Stimulated activated CD4-positive, alpha-beta T cell treated with anti-CD3 and anti-CD28 coated beads, Interleukin-15, amount 100 ng/mL, for 24 hours (primary cell): ENCODE measurements around the gene ODAD4.

Source experiments
- DNase-seq: peaks from one replicate; pipeline ENCODE4 v3.0.0-alpha.2; 2020

The ODAD4 gene, protein sequence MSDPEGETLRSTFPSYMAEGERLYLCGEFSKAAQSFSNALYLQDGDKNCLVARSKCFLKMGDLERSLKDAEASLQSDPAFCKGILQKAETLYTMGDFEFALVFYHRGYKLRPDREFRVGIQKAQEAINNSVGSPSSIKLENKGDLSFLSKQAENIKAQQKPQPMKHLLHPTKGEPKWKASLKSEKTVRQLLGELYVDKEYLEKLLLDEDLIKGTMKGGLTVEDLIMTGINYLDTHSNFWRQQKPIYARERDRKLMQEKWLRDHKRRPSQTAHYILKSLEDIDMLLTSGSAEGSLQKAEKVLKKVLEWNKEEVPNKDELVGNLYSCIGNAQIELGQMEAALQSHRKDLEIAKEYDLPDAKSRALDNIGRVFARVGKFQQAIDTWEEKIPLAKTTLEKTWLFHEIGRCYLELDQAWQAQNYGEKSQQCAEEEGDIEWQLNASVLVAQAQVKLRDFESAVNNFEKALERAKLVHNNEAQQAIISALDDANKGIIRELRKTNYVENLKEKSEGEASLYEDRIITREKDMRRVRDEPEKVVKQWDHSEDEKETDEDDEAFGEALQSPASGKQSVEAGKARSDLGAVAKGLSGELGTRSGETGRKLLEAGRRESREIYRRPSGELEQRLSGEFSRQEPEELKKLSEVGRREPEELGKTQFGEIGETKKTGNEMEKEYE

DNA sequence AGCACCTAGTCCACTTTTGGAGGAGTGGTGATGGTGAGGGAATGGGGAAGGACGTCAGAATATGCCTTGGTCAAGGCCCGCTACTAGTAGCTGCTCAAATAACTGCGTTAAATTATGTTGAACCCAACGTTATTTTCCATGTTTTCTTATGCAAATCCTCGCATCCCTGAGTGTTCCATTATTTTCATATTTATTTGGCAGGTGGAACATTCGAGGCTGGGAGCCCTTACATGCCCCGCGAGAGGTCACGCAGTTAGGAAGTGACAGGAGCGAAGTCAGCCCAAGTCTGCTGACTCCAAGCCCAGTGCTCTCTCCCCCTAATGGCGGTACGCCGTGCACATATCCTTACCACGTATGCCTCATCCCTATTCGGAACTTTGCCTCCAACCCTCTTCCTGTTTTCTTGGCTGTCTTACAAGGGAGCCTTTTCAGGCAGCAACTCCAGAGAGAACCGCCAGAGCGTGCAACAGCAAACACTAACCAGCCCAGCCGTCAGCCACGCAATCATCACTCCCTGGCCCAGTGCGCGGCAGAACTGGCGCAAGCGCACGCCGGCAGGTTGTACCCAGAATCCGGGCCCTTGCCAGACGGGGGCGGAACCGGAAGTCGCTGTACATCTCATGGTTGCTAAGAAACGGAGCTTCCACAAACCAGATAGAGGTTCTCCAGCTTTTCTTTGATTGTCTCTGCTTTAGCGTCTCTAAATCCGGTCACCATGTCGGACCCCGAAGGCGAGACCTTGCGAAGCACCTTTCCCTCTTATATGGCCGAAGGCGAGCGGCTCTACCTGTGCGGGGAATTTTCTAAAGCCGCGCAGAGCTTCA is at the start of gene ODAD4:
Gene ODAD4, plus strand, starts transcription at position 609 of the 824 bp plus-strand sequence. Its CDS starts 107 bp downstream, at position 716.
- DNase-seq, result peak; percentile 98

DNA sequence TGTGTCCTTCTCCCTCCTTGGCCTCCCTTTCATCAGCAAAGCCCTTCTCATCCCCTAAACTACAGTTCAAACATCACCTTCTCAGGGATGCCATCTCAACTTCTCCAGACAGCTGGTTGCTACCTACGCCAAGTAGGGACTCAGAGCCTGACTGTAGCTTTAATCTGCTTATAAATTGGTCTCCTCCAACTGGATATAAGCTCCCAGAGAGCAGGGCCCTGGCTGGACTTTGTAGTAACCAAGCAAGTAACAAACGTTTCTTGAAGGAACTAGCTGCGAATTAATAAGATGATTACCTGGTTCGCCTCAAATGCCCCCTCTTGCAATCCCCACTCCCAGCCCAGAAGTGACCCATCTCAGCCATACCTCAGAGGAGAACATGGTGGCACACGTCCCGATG is 47.7 kb upstream of the ODAD4 start:
- DNase-seq, result no peak

DNA sequence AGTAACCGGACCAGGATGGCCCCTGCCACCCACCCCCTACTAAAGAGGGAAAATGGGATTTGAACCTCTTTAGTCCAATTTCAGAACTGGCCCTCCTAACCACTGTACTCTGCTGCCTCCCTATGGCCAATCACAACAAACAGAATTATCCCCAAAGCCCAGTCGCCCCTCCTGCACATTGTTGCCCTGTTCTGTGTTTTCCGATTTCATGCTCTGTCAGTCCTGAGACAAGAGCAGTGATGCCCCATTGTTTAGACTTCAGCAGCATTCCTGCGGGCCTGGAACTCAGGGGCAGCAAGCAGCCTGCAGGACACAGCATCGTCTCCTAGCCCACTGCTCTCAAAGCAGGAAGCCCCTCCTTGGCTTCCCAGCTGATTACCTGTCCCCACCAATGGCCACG is 44.7 kb upstream of the ODAD4 start:
- no peak for DNase-seq

DNA sequence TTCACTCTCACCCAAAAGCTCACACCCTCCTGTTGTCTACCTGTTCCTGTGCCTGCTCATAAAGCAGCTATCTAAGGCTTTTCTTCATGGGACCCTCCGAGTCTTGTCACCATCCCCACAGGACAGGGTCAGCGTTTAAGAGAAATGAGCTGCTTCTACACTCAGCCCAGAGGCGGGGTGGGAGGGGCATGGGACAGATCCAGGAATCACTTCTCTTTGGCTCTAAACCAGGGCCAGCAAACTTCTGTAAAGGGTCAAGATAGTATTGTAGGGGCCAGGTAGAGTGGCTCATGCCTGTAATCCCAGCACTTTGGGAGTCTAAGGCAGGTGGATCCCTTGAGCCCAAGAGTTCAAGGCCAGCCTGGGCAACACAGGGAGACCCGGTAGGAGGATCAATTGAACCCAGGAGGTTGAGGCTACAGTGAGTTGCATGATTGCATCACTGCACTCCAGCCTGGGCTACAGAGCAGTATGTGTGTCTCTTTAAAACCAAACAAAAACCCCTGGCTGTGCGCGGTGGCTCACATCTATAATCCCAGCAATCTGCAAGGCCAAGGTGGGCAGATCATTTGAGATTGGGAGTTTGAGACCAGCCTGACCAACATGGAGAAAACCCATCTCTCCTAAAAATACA is 42.0 kb upstream of the ODAD4 start:
- no peak for DNase-seq

DNA sequence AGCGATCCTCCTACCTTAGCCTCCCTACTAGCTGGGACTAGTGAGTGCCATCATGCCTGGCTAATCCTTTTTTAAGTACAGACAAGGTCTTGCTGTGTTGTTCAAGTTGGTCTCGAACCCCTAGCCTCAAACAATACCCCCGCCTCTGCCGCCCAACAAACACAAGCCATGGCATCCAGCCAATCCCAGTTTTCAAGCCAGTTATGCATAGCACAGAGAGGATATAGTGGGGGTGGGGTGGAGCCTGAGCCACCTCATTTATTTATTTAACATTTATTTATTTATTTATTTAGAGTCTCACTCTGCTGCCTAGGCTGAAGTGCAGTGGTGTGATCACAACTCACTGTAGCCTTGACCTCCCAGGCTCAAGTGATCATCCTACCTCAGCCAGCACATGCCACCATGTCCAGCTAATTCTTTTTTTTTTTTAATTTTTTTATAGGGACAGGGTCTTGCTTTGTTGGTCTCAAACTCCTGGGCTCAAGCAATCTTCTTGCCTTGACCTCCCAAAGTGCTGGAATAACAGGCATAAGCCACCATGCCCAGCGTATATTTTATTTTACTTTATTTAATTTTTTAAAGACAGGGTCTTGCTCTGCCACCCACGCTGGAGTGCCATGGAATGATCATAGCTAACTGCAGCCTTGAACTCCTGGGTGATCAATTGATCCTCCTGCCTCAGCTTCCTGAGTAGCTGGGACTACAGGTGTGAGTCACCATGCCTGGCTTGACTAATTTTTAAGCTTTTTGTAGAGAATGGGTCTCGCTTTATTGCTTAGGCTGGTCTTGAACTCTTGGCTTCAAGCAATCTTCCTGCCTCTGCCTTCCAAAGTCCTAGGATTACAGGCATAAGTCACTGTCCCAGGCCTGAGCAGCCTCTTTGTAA is 39.0 kb upstream of the ODAD4 start:
- DNase-seq, result no peak

DNA sequence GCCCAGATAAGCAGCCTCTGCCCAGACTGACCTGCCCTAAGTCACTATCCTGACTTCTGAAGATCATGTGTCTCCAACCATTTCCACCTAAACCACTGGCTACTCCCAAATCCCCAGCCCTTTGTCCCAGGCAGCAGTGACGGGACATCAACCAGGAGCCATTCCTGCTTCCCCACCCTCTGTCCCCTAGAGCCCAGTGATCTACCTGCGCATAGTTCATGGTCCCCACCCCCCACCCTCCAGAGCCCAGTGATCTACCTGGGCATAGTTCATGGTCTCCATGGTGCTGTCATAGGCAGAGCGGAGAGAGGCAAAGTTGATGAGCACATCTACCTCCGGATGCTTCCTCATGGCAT is 38.4 kb upstream of the ODAD4 start:
- DNase-seq, result no peak

DNA sequence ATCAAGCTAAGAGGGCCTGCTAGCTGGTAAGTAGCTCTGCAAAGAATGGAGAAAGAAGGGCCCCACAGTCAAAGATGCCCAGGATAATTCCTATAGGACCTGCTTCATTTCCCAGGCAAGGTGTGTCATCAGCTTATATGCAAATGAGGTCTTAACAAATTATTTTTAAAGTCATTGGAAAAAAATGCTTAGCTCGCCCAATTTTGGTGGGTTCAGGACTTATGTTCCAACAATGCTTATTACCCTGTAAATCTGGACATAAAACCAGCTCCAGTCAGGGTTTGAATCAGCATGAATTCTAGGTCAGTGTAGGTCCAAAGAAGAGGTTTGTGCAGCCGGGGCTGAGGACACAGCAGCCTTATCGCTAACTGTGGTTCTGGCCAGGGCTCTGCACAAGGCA is 37.0 kb upstream of the ODAD4 start:
- no peak for DNase-seq

DNA sequence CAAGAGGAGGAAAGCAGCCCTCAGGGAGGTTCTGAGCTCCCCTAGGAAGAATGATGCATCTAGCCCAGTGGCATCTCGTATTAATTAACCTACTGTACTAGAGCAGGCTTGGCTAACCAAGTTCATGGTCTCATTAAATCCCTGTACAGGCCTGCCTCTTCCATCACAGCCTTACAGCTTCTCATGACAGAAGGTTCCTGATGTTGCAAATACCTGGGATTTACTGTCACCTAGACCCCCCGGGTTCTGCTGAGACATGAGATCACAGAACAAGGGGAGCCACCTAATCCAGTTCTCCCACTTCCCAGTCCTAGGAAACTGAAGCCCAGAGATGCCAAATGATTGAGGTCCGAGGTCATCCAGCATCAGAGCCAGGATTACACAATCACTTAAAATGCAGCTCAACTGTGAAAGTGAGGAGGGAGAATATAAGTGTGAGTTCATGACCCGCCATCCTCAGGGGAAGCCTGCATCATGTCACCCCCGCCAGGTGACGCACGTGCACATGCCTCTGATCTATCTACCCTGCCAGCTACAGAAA is 35.6 kb upstream of the ODAD4 start:
- DNase-seq, result no peak

DNA sequence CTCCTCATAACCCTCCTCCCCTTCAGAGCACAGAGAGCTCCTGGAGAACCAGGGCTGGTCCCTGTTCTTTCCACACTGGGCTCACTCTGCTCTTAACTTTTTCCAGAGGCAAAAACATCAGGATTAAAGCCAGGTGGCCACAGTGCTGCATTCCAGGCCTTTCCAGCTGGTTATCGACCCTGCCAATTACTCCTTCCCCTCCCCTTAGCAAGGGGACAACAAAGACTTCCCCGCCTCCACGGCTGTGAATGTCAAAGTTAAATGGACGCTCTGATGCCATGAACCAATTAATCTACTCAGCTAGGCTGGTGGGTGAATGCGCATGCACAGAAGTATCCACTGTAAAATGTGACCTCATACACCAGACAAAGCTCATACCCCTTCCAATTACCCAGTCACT is 34.8 kb upstream of the ODAD4 start:
- no peak for DNase-seq

DNA sequence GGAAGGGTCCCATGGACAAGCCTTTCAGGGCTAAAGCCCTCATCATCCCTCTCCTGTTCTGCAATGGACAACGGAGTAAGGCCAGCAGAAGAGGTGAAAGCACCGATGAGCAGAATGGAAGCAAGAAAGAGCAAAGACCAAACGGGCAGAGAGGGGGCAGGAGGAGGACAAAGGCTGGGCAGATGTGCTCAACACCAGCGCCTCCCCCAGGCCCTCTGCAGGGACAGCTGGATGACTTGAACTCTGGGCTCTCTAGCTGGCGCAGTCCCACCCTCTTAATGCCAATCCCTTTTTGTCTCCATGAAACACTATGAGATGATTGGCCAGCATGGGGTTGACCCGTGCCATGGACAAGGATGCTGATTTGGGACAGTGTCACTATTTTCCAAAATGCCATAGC is 33.7 kb upstream of the ODAD4 start:
- no peak for DNase-seq

DNA sequence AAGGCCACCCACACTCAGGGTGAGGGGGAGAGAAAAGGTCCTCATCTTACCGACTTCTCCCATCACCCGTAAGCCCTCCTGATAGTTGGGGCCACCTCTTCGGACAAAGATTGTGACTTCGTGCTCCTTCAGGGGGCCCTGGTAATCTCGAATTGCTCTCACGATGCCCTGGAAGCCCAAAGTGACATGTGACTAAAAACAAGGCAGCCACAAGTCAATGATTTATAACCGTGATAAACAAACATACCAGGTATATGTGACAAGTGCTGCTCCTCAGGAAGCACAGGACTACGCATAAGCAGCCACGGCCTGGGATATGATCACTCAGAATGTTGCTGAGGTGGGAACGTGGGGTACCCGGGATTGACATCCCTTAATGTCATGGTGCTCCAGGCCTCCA is 28.8 kb upstream of the ODAD4 start:
- DNase-seq, result no peak

DNA sequence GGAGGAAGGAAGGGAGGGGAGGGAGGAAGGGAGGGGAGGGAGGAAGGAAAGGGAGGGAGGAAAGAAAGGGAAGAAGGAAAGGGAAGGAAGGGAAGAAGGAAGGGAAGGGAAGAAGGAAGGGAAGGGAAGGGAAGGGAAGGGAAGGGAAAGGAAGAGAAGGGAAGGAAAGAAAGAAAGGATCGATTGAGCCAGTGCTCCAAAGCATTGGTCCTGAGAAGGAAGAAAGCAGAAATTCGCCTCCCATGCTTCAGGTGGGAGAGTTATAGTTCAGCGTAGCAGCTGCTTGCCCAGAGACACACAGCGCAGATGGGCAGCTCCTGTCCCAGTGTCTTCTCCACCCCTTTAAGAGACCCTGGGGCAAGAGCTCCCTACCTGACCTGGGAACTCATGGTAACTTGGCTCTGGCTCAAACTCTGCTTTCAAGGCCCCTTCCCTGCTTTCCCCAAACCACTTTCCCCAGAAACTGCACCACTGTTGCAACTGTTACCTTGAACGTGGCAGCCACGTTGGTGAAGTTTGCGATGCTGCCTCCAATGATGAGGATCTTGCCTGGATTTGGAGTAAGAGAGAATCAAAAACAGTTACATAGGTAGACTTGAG is 26.1 kb upstream of the ODAD4 start:
- no peak for DNase-seq

DNA sequence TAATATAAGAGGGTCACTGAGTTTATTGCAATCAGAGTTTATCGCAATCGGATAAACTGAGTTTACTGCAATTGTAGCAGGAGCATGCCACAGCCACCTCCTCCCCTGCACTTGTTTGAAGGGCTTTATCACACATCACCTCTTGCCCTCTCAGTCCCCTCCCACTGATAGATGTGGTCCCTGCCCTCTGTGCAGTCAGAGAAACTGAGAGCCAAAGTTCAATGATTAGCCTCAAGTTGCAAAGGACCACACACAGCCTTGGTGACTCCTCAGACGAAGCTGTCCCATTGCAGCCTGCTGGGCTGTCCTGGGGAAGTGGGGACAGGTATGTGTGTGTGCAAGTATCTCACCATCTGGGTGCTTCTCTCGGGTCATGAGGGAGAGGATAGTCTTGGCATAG is 25.2 kb upstream of the ODAD4 start:
- DNase-seq, result no peak

DNA sequence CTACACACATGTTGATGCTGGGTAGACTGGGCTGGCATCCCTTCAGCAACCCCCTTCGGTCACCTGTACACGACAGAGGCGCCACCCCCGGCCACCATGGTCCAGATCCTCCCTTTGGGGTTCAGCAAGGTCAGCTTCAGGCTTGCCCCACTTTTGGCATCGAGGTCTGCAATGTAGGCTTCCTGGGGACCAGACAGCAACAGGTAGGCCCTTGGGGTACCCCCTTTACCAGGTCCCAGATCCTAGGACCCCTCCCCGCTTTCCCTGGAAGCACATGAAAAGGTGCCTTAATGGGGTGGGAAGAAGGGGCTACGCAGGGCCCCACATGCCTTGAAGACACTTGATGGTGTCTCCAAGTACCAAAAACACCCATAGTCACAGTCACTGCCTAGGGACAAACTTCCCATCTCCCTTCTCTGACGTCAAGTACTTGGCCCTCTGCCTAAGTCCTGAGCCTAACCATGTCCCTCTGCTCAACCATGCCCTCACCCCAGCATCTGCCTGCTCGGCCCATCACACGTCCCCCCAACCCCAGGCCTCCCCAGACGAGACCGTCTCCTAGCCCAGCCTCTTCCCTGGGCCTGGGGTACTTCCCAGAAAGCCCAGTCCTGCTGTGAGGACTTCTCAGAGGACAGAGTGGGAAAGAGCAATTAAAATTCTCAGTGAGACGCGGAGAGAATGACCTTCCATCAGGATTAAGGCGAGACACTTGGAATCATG is 23.8 kb upstream of the ODAD4 start:
- DNase-seq, result no peak

DNA sequence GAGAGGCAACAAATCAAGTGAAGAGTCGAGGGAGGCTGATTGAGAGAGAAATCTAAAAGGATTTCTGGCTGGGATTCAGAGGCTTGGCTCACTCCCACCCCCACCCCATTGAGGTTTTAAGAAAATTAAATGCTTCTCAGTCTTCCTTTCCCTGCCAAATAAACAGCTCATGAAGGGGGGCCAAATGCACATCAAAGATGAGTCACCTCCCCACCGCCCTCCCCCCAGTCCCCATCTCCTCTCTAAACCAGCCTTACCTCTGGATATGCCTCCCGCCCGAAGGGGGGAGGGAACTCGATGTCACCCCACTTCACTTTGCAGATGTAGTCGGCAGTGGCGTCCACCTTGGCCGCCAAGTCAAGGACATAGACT is 23.2 kb upstream of the ODAD4 start:
- no peak for DNase-seq

DNA sequence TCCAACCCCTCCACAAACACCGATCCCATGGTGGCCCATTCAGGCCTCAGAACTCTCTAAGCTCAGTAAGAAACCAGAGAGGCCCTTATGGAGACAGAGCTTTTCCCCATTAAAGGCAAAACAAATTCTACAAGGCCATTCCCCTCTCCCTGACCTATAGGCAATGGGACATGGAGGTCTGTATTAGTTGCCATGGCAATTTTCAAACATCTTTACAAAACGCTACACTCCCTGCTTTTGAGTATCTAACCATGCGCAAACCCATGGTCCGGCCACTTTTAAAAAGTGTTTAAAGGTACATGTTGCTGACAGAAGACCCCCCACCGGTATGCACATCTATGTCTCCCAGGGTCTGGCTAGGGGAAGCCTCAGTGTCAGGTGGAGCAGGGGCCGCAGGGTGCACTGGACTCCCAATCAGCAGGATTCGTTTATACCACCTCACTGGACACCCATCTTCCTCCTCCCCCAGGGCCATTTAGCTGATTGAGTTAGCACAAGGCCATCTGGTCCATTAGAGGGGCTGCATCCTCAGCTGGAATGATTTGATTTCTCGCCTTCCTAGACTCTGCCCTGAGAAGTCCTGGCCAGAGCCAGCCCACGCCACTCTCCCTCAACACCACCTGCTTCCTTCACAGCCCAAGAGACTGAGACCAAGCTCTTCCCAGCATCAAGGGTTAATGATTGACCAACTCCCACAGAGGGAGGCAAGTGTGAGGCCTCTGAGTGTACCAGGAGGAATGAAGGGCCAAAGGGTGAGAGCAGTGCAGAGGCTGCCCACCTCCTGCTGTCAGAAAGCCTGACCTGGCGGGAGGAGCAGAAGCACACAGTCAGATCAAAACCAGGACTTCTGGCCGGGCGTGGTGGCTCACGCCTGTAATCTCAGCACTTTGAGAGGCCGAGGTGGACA is 22.5 kb upstream of the ODAD4 start:
- DNase-seq, result no peak

DNA sequence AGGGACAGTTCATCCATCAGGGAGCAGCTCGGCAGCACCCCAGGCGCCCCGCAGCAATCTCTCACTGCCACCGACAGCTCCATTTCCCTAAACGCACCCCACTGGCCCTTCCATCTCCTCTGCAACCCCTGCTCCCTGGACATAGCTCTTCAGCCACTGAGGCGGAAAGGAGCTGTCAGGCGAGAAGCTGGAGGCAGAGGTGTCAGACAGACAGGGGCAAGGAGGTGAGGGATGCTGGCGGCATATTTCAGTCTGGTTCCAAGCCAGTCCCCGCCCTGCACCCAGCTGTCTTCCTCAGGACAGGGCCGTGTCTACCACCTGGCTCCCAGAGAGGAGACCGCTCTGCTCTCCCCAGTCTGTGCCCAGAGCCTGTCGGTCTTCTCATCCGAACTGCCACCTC is 21.3 kb upstream of the ODAD4 start:
- no peak for DNase-seq

DNA sequence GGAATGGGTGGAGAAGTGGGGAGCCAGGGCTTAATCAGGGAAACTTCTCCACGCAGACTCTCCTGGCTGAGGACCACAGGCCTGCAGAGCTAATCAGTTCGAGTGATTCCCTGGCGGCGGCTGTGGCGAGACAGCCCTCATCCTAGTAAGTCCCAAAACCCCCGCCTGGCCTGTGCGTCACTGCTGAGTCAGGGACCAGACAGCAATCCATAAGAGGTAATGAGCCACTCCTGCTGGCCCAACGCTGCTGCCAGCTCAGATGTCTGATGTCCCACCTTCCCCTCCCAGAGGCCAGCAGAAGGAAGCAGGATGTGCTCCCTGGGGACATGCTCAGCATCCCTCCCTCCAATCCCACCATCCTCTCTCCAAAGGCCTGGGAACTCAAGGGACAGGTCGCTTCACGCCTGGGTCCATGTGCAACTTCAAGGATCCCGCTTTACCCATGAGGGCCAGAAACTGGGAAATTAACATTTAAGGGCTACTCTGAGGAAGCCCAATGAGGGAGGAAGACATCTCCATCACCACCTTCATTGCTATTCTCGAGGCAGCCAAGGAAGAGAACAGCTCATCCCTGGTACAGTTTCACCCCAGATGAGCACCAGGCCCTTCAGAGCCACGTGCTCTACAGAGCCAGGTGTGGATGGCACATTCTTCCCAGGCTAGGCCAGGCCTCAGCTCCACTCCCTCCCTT is 19.6 kb upstream of the ODAD4 start:
- no peak for DNase-seq

DNA sequence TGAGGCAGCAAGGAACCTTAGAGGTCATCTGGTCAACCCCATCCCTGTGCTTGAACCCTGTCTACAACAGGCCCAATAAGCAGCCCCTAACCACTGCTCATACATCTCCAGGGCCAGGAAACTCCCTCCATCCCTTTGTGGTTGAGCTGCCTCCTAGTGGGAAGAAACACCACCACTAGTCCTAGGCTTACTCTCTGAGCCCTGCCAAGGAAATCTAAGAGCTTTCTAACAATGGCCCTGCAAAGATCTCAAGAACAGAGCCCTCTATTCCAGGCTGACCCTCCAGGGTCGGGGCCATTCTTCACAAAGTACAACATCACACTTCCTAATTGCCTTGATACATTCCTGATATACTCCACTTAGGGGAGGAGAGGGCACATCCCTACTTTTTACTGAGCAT is 17.5 kb upstream of the ODAD4 start:
- no peak for DNase-seq
